Brain microvascular endothelial cell (primary cell): Measurements from ENCODE around the gene TMEM184B.

Source experiments
- DNase-seq: peaks from one replicate; pipeline ENCODE4 v3.0.0-alpha.2; 2020
- H3K27ac ChIP-seq: fragments of 250-450 bp; sonication (Bioruptor Pico); 2 replicates; pipeline ENCODE4 v1.5.1; 2020; ENCODE audit warnings: mild to moderate bottlenecking, moderate library complexity
- H3K27me3 ChIP-seq: fragments of 250-450 bp; sonication (Bioruptor Pico); replicated peaks from 2 replicates; pipeline ENCODE4 v1.5.1; 2020; ENCODE audit warnings: mild to moderate bottlenecking
- H3K36me3 ChIP-seq: fragments of 250-450 bp; sonication (Bioruptor Pico); replicated peaks from 2 replicates; pipeline ENCODE4 v1.5.1; 2020; ENCODE audit warnings: mild to moderate bottlenecking
- H3K4me3 ChIP-seq: 2 replicates; pipeline ENCODE4 v1.5.1; 2011; ENCODE audit warnings: low read depth, mild to moderate bottlenecking, control low read depth, low read length, moderate library complexity
- CTCF ChIP-seq: IDR thresholded peaks from 2 replicates; pipeline ENCODE4 v1.5.1; 2011; ENCODE audit warnings: low read depth, mild to moderate bottlenecking, moderate library complexity, low read length, control low read depth, inconsistent platforms; ENCODE audit errors: missing control alignments
- in situ Hi-C: cut with HindIII; loops from 2 replicates; pipeline ENCODE4 v1.10.0; 2017; ENCODE audit warnings: low sequenced_read_pairs, low pct_ligation_motif_present

TMEM184B gene

GRCh38 chr22:38296372-38296771 is 23.6 kb upstream of the TMEM184B start:
- H3K27ac ChIP-seq = peak overlapping the region; percentile 3
- no peaks in the 10 kb centered on the region for H3K27me3 ChIP-seq
- in situ Hi-C loops = no loop called here

GRCh38 chr22:38295863-38296262 is 23.1 kb upstream of the TMEM184B start:
- H3K27me3 ChIP-seq = no peaks in the 10 kb centered on the region
- H3K27ac ChIP-seq = peak overlapping the region; percentile 3
- no peak for TF ChIP-seq CTCF
- H3K36me3 ChIP-seq = peaks cover 92% of the 10 kb centered on the region
- in situ Hi-C loops = no loop called here
- no peak for DNase-seq
- no peak overlapping the region for H3K4me3 ChIP-seq

More at GRCh38 chr22:38296372-38296771, 23.6 kb upstream of the TMEM184B start:
- no peak for TF ChIP-seq CTCF
- H3K4me3 ChIP-seq = no peak overlapping the region
- H3K36me3 ChIP-seq = peaks cover 90% of the 10 kb centered on the region
- DNase-seq = no peak

- Histone ChIP-seq H3K4me3 (no peak overlapping the region), H3K27me3 (no peaks in the 10 kb centered on the region), H3K36me3 (peaks cover 89% of the 10 kb centered on the region), H3K27ac (no peak overlapping the region)
- DNase-seq = no peak
- in situ Hi-C loops = no loop called here
- no peak for TF ChIP-seq CTCF
Measured at GRCh38 chr22:38295339-38295738, 22.5 kb upstream of the TMEM184B start.

- no peaks in the 10 kb centered on the region for H3K27me3 ChIP-seq
- H3K27ac ChIP-seq = no peak overlapping the region
- in situ Hi-C loops = no loop called here
- no peak for TF ChIP-seq CTCF
- peaks cover 85% of the 10 kb centered on the region for H3K36me3 ChIP-seq
- DNase-seq = no peak
- H3K4me3 ChIP-seq = no peak overlapping the region
Measured at GRCh38 chr22:38294193-38294592, 21.4 kb upstream of the TMEM184B start.

GRCh38 chr22:38292694-38293093 is 19.9 kb upstream of the TMEM184B start:
- peak; percentile 36 for DNase-seq
- H3K27ac ChIP-seq = peak overlapping the region; percentile 52
- H3K27me3 ChIP-seq = no peaks in the 10 kb centered on the region
- in situ Hi-C loops = no loop called here
- TF ChIP-seq CTCF = no peak
- H3K4me3 ChIP-seq = no peak overlapping the region
- H3K36me3 ChIP-seq = peaks cover 79% of the 10 kb centered on the region

- no peak overlapping the region for H3K4me3 ChIP-seq
- peaks cover 65% of the 10 kb centered on the region for H3K36me3 ChIP-seq
- H3K27ac ChIP-seq = no peak overlapping the region
- no peak for DNase-seq
- in situ Hi-C loops = no loop called here
- H3K27me3 ChIP-seq = no peaks in the 10 kb centered on the region
- TF ChIP-seq CTCF = peak; percentile 23
Measured at GRCh38 chr22:38291201-38291777, 18.5 kb upstream of the TMEM184B start.
